Occipital lobe (tissue), 2 donors: ENCODE data around the gene RIBC1. TPM values are rescaled to one million over a fixed set of nuclear protein-coding genes. Genes with fewer than 3 reads are reported as not detected.
"Not testable (repeated sequence)": the region's sequence is repeated elsewhere in the genome, so short reads cannot be mapped to it uniquely, and the experiment has no call there.

Experiments
- DNase-seq: peaks from one replicate; lab custom pipeline; 2025; lab: John Stamatoyannopoulos, UW
- total RNA-seq: library from RNA; depleted of rRNA; stranded (reverse); fragments of >200 nt; gene quantifications from one replicate; pipeline ENCODE4 v1.2.3, GENCODE V29; 2014

Gene RIBC1
- 1.1 TPM for total RNA-seq

DNA sequence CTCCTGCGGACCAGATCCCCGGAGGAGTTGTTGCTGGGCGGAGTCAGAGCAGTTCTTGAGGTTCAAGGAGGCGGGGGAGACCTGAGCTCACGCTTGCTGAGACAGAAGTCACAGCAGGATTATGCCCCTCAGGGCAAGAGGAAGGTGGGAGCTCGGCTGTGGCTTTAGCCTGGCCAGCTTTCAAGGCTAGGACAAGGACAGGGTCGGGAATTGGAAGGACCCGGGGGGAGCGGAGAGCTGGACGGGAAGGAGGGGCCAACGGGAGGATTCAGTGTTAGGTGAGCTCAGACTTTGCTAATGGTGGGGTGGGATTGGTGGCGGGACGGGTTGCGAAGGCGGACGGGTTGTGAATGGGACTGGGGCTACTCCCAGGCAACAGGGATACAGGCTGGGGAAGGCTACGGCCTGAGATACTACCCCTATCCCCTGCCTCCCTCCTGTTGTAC is at the start of gene RIBC1:
RIBC1 (plus strand) TSS at position 13 of the 446 bp plus-strand sequence. CDS start 3,404 bp downstream, outside the sequence.
- peak; percentile 8 for DNase-seq

DNA sequence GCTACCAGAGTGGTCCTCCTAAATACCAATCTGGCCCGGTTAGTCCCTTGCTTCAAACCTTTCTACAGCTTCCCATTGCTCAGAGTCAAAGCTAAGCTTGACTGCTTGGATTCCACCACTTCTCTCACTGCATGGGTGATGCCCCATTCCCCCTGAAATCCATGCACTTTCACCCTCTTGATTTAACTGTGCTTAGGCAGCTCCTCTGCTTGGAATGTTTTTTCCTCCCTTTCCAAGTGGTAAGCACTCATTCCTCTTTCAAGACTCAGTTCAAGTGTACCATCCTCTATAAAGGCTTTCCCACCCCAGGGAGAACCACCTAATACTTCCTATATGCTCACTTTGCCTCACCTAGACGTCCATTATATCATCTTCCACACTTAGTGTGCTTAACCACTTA is 49.4 kb upstream of the RIBC1 start:
- no peak for DNase-seq

DNA sequence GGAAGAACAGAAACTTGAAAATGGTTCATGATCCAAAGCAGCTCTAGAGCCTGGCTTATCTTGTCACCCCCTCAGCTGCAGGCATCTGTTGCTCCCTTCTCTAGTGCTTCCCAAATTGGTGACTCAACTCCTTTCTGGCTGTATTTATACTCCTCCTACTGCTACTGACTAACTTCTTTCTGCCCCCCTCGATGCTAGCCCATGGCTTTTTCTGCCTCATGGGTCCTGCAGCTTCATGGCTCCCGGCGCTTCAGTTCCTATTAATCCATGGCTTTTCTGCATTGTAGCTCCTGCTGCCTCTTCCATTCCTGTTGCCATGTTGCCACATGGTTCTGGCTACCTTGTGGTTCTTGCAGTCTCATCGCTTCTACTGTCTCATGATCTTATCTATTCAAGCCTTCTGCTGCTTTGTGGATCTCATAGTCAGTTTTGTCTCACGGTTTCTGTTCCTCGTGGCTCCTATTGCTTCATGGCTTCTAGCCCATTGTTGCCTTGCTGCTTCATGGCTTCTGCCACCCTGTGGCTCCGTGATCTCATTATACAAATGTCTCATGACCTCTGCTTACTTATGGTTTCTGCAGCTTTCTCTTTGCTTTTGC is 48.4 kb upstream of the RIBC1 start:
- no peak for DNase-seq

DNA sequence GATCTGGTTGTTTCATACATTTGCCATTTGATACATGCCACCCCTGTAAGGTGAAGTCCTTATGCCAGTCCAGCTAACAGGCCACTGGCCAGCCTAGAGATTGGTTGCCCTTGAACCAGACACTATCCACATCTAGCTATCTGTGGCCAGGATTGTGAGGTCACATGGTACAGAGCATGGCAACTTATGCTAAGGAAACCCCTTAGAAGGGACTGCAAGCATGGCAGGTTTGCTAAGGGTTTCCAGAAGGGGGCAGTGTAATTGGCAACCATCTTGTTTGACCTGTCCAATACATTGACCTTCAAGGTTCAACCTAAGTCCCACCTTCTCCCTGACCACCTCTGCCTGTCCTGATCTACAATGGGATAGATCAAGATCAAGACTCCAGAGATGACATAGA is 47.8 kb upstream of the RIBC1 start:
- no peak for DNase-seq

DNA sequence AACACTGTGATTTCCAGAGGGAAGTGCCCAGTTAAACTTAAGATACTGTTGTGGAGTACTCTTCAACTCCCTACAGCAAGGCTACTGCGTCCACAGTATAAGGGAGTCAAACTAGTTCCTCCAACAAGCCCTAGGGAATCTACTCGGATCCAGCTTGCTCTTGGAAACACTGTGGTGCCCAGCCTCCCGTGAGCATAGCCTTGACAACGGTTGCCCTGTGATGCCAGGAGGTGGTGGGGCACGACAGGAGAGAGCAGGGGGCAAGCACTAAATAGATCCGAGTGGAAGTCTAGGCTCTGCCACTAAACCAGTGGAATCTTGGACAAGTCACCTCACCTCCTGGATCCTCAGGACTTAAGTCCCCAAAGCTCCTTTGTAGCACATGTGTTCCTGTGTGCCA is 45.8 kb upstream of the RIBC1 start:
- DNase-seq = no peak

DNA sequence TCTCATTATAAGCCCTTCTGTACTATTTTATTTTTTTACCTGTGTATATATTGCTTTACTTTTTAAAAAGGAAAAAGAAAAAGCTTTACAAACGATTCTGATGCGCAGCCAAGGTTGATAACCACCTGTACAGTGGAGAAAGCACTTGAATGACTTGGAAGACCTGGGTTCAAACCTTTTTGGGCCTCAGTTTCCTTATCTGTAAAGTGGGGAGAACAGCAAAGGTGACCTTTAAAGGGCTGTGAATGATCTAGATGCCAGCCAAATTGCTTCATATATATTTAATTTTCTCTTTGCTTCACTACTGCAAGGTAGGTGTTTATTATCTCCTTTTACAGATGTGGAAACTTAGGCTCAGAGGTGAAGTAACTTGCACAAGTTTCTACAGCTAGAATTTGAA is 45.2 kb upstream of the RIBC1 start:
- no peak for DNase-seq

DNA sequence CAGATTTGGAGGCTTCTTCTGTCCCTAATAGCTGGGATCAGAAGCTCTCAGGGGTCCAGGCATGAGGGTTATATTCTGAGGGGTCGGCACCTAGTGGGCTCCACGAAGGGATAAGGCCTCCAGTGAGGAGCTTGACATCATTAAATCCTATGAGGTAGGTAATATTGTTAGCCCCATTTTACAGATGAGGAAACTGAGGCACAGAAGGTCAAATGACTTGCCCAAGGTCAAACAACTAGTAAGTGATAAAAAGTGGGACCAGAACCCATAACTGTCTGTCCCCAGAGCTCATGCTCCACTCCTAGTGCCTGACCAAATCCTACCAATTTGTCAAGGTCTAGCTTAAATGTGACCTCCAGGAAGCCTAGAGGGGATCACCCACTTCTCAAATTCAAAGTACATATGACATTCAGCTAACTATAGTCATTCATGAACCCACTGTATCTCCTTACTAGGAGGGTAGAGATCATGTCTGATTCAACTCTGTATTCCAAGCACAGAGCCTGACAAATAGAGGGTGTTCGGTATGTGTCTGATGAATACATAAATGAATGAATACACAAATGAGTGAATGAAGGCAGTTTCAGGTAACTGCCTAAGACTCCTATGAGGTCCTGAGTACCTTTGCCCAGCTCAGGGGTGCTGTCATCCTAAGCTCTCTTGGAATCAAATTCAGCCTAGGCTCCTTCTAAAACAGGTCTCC is 43.5 kb upstream of the RIBC1 start:
- DNase-seq = no peak

DNA sequence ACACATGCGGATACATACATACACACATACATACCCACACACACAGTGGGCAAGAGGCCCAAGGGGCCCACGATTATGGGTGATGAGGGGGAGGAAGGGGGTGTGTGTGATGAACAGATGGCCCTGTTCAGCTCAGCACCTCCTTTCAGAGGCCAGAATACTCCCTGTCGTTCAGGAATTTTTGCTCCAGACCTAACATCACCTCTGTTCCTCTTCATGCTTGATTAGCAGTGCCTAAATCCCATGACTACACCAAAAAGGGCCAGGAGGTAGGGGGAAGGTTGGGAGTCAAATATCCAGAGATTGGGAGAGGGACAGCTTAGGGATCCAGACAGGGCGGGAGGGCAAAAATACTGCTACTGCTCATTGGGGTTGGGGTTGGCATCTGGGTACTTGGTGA is 42.9 kb upstream of the RIBC1 start:
- no peak for DNase-seq

DNA sequence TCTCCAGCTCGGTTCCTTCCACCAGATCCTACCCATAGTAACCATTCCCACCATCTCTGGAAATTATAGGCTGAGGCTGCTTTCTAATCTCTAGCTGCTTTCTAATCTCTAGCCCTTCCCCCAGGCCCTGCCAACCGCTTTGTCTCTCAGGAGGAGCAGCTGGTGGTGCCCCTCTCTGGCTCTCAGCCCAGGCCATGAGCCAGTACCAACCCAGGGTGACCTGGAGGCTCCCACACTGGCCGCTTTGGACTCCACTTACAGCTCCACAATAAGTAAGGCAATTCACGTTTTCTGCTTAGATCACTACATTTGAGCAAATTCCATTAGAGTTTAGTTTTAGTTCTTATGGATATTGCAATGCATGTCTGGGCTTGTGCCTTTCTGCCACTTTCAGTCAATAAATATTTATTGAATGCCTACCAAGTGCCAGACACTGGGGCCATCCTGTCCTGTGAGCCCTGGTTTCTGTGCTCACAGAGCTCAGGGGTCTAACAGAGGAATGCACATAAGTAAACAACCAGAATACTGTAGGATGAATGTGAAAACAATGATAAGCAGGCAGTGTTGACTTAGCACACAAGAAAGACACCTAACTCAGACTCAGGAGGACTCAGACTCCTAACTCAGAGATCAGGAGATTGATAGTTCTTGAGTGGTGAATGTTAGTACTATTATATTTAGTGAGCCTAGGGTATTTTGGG is 39.1 kb upstream of the RIBC1 start:
- no peak for DNase-seq

DNA sequence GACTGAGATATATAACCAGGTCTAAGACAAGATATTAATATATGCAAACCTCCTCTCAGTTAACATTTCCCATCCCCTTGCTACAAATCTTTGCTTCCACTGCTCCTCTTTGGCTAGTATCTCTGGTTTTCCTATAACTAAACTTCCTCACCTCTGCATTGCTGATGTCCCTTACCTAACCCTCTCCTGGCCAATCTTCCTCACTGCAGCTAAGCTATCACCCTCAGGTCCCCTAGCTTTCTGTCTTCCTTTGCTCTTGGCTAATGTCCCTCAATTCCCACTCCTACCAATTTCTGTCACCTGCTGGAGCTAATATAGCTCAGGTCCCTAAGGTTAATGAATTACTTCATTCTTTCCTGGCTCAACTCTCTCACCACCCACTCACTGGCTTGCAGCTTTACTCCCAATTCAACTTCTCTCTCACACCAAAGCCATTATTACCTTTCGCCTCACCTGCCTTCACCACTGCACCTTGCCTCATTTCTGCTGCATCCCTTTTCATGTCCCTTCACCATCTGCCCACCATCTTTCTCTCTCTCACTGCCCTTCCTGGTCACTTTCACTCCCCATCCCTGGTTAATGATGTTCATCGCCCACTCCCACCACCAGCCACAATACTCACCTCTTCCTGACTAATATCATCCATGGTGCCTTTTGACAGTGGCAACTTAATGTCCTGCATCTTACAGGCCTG is 26.9 kb upstream of the RIBC1 start:
- DNase-seq = no peak

DNA sequence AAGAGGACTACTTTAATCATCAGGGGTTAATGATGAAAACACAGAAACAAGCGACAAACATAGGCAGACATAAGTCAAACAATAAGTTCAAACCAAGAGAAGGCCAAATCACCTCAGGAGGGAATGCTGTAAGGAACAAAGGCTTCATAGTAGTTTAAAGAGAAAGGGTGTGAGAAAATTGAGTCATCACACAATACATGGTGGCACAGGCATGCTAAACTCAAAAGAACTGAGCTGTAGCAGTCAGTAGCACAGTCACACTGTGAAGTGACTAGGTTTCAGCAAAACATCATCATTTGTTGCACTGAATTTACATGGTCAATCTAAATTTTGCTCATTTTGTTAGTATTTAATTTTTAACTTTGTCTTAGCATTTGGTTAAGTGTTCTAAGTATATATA is 24.5 kb upstream of the RIBC1 start:
- no peak for DNase-seq

DNA sequence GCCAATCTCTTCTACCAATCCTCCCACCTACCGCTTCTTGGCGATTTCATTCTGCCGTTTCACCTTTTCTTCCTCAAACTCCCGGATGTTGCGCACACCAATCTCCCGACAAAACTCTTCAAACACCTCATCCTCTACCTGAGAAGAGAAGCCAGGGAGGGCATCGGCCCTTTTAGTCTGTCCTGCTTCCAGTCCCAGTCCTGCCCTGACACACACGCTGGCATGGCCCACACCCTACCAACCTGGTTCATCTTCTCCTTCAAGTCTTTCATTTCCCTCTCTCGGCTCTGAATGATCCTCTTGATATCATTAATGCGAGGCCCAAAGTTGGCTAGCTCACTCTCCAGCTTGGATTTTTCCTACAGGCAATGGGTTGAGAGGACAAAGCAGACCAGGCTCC is 19.1 kb upstream of the RIBC1 start:
- no peak for DNase-seq

DNA sequence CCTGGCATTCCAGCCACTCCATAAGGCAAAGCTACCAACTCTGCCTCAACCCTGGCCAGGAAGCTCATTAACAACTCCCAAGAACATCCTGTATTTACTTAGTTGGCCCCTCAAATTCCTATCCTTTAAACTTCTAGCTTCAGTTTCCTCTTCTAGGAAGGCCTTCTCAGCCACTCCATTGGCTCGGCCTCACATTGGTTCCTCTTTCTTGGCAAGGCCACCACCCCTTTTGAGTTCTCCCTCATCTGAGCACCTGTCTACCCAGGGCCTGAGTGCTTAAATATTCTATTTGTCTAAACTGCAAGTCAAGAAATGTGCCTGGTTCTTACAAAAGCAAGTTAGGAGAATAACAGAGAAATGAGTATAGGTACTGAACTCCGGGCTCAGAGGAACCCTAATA is 10.2 kb upstream of the RIBC1 start:
- no peak for DNase-seq

DNA sequence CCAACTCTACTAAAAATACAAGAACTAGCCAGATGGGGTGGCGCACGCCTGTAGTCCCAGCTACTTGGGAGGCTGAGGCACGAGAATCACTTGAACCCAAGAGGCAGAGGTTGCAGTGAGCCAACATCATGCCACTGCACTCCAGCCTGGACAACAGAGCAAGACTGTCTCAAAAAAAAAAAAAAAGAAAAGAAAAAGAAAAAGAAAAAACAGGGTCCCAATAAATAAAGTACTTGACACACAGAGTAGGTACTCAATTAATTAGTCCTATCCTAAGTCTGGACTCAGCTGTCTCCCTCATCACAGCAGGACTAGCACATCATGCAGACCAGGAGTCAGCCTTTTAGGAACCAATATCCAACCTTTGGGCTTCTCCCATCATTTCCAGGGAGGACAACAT is 2.3 kb upstream of the RIBC1 start:
- not testable (repeated sequence) for DNase-seq

DNA sequence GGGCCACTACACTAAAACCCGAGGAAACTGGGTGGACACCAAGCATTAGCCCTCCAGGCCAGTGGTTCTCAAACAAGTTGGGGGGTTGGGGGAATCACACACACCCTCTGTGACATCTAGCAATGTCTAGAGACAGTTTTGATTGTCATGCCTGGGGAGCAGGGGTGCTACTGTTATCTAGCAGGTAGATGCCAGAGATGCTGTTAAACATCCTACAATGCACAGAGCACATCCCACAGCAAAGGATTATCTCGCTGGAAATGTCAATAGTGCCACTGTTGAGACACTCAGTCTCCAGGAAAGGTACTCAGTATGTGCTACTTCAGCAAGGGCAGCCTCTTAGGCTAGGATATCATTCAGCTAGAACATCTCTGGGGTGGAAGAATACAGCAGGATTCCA is 1.5 kb upstream of the RIBC1 start:
- no peak for DNase-seq

DNA sequence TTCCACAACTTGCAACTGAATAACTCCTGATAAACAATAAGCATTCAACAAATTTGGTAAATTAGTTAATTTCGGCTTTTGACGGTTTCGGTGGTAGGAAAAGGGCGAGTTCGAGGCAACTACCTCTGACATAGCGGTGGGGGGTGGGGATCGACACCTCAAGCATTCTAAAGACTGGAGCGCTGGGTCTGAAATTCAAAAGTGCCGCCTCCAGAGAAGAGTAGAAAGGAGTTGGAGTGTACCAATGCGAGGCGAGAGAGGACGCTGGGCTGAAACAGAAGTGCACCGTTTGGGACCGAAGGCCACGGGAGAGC is 944 bp upstream of the RIBC1 start:
- DNase-seq = no peak

DNA sequence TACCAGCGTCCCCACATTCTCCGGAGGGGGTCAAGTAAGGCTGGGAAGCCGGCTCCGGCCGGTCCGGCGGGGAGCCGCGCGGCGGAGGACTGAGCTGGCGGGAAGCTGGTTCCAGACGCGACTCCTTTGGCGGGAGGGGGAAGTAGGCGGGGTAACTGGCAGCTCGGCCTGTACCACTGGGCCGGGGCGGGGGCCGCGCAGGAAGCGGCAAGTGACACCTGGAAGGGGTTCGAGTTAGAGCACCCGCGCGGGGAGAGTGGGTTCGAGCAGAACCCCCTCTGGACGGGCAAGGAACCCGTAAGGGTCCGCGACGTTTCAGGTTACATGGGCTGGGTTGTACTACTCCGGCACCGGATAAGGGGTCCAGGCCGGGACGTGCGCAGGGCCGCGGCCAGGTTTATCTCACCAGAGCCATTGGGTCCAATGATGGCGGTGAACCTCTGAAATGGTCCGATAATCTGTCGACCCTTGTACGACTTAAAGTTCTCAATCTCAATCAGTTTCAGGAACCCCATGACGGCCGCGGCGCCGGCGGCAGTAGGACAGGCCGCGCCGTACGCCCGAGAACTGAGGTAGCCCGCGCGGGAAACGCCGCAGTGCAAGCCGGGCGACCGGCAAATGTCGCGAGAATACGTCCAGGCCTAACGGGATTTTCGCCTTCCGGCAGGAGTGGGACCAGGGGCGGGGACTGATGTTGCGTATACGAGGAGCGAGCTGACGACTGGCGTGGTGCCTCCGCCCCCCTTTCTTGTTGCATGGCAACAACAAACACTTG is 400 bp upstream of the RIBC1 start, which contains the start of gene SMC1A:
SMC1A (minus strand) TSS at position 569 of the 775 bp plus-strand sequence; CDS start at position 515, 54 bp downstream.
- DNase-seq = peak; percentile 89

DNA sequence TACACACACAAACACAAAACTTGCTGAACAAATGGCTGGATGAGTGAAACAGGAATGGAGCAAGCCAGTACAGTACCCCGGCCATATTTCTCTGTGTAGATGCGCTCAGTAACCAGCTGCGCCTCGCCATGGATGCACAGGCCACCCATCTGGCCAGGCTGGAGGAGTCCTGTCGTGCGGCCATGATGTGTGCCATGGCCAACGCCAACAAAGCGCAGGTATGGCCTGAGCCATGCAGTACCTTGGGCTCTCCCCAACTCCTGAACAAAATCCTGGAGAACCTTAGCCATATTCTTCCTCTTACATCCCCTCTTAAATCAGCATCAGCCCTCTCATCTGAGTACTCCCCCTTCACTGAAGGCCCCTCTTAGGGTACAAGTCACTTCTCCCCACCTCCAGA is 7.1 kb downstream of the RIBC1 start:
- no peak for DNase-seq

DNA sequence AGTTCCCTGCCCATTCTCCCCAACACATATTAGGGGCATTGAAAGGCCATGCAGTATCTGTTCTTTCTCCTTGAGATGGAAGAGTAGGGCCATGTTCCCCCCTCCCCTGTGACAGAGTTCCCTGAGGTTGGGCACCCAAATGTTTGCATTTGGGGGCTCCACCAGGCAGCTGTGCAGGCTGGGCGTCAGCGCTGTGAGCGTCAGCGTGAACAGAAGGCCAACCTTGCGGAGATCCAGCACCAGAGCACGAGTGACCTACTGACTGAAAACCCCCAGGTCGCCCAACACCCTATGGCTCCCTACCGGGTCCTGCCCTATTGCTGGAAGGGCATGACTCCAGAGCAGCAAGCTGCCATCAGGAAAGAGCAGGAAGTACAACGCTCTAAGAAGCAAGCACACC is 7.6 kb downstream of the RIBC1 start:
- no peak for DNase-seq

DNA sequence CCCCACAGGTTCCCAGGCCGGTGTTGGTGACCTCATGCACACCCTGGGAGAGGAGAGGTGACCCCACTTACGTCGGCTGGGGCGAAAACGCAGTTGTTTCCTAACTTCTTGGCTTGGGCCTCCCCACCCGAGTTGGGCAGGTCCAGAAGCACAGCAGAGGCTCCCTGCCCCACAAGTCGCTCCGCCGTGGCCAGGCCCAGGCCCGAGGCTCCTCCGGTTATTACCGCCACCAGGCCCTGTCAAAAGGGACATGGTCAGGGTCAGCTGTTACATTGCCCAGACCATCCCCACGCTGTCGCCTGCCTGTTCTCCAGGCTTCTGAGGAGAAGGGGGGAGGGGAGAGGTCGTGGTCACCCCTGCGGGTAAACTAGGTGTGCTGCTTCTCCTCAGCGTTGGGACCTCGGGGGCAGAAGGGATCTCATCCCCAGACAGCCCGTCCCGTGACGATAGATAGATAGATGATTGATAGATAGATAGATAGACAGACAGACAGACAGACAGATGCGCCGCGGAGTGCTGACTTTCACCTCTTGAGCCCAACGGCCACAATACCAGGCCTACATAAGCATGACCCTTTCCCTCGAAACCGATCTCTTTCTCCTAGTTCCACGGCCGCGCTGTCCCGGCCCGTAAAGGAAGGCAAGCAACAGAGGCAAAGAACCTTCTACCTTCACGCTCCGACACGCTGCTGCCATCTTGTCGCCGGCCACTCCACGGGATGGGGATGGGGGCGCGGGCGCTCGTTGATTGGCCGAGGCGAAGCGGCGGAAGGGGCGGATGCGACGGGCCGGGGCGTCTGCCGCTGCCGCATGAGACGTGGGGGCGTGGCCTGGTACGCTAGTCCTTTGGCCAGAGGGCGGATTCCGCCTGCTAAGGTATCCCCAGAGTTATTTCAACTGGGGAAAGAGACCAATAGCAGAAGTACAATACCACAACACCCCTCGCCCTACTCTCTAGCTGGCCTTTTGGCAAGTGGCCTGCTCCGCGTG is 11.3 kb downstream of the RIBC1 start, which contains the start of gene HSD17B10:
HSD17B10 (minus strand) TSS at position 720 of the 989 bp plus-strand sequence; CDS start at position 695, 25 bp downstream.
- peak; percentile 83 for DNase-seq
